Stimulated activated CD4-positive, alpha-beta T cell treated with anti-CD3 and anti-CD28 coated beads, Interleukin-15, amount 100 ng/mL, for 24 hours (primary cell): Measurements from ENCODE around the gene ALDH1A3.

Experiments
- DNase-seq: peaks from one replicate; pipeline ENCODE4 v3.0.0-alpha.2; 2020

Gene ALDH1A3

GRCh38 chr15:100902436-100903167, 23.0 kb downstream of the ALDH1A3 start:
- DNase-seq: no peak

DNA sequence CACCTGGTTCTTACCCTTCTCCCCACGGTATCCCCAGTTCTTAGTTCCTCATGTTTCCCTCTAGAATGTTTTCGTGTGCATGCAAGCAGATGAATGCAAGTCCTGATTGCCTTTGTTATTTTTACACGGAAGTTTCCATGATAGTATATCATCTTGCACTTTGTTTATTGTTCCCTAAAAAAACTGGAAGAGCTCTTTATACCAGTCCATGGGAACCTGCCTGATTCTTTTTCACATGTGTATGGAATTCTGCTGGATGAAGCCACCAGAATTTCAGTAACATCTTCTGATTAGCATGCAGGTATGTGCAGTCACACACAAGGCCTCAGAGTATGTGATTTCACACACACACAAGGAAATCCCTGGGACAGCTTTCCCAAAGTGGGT, 23.5 kb downstream of the ALDH1A3 start:
- DNase-seq: no peak

DNA sequence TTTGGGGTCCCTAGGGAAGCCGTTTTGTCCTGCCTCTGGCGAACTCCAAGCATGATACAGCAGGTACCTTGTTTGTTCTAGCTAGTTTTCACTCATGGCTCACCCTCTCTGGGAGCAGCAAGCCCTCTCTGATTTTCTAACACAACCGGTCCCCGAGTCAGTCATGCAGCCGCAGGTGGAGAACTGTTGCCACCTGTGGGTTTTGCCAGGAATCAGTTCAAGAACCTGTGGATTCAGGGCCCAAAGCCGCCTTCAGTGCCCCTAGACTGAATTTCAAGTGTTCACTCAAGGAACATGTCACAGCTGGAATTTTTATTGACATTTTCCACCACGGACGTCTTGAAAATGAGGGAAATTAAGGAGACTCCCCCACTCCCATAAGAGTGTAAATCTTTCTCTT, 26.2 kb downstream of the ALDH1A3 start:
- DNase-seq: no peak

GRCh38 chr15:100908466-100908865, 28.8 kb downstream of the ALDH1A3 start:
- DNase-seq: no peak

GRCh38 chr15:100909565-100909964, 29.9 kb downstream of the ALDH1A3 start:
- no peak for DNase-seq

DNA sequence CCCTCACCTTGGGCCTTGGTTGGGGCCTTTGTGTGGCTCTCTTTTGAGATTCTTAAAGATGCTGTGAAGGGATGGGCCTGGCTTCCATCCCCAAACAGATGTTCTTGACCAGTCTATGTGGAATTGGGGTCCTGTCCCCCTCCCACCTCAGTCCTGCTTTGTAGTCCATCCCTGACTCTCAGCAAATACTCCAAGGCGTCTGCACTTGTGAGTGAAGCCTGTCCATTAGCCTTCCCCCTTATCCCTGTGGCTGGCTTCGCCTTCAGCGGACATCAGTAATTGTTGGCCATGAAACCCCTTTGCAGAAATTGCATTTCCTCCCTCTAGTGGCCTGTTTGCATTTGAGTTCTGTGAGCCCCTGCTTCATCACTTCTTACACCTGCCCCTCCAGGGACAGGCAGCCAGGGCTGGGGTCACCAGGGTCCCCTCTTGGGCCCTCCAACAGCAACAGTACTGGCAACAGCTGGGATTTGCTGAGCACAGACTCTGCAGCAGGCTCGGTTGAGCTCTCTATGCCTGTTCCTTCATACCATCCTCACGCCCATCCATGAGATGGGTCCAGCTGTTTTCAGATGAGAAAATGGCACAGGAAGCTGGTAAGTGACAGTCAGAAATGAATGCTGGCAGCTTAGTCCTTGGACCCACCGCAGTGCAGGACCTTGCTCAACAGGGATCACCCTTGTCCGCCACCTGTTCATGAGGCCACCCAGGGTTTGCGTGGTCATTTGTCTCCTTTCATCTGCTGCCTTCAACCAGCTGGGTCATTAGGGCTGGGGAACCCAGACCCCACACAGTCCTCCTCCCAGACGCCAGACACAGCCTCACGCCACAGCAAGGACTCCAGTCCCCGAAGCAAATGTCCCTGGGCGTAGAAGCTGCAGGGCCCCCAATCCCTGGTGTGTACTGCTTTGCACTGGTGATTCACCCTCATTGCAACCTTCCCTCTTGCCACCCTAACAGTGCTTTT, 30.6 kb downstream of the ALDH1A3 start:
- DNase-seq: no peak

- DNase-seq: no peak
Observed at GRCh38 chr15:100911086-100911485, 31.5 kb downstream of the ALDH1A3 start.

GRCh38 chr15:100913961-100914360, 34.3 kb downstream of the ALDH1A3 start:
- DNase-seq: no peak

DNA sequence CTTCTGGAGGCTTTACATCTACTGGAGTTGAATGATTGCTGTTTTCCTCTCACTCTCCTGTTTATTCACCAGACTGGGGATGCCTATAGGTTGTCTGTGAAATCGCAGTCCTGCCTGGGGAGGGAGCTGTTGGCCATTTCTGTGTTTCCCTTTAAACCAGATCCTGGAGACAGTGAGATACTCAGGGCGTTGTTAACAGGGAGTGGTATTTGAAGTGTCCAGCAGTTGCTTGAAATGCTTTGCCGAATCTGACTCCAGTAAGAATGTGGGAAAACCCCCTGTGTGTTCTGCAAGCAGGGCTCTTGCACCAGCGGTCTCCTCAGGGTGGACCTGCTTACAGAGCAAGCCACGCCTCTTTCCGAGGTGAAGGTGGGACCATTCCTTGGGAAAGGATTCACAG, 35.2 kb downstream of the ALDH1A3 start:
- no peak for DNase-seq

- DNase-seq: peak; percentile 86
Observed at GRCh38 chr15:100918034-100918689, 38.5 kb downstream of the ALDH1A3 start.

DNA sequence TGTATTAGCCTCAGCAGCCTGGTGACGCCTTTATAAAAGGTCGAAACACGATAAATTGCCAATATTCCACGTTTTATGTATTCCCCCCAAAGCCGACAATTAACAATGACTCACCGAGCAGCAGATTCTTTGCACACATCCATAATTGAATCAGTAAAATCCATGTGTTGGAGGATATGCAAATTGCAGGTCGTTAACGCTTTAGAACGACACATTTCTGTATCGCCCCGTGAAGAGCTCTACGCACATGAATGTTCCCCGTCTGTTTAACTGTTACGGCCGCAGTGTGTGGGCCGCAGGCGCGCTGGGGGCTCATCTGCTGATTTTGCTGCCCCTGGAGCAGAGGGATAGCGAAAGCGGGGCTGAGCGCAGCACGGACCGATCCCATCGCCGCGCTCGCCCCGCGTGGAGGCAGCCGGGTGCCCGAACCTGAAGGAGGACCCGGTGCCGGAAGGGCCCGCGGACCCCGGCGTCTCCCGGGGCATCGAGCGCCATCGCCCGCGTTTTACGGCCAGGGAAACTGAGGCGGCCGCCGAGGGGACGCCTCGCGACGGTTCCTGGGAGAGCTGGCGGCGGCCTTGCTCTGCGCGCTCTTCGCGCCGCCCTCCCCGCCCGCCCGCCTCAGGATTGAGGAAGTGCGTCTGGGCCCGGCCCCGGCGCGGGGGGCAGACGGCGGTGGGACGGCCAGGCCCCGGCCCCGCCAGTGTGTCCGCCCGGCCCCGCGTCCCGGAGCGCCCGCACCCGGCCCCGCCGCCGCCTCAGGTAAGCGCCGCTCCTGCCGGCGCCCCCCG, 39.3 kb downstream of the ALDH1A3 start, which contains the start of gene LRRK1:
TSS of gene LRRK1 (plus strand) at position 668 of the 791 bp plus-strand sequence. CDS start 5,276 bp downstream, outside the sequence.
- peak; percentile 40 for DNase-seq

GRCh38 chr15:100919481-100920405, 40.1 kb downstream of the ALDH1A3 start:
- peak; percentile 42 for DNase-seq

DNA sequence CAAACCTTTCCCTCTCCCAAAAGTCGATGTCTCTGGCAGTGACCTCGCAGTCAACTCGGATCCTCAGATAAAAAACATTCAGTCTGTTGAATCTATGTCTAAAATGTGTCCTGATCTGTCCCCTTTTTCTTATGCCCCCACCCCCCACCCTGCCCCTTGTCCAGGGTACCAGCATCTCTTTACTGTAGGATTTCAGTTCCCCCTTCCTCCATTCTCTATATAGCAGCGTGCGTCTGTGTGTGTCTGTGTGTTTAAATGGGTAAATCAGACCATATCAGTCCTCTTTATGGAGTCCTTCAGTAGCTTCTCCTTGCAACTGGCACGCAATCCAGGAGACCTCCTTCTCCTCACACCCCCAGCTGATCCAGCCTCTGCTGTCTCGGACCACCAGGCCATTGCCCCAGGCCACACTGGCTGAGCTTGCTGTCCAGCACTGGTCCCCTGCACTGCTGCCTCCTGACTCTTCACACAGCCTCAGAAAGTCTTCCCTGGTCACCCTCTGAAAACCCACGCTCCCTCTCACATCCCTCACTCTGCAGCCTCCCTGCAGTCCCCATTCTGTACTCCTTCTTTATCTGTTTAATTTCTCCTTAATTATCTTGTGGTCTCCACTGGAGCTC, 41.0 kb downstream of the ALDH1A3 start:
- DNase-seq: no peak

DNA sequence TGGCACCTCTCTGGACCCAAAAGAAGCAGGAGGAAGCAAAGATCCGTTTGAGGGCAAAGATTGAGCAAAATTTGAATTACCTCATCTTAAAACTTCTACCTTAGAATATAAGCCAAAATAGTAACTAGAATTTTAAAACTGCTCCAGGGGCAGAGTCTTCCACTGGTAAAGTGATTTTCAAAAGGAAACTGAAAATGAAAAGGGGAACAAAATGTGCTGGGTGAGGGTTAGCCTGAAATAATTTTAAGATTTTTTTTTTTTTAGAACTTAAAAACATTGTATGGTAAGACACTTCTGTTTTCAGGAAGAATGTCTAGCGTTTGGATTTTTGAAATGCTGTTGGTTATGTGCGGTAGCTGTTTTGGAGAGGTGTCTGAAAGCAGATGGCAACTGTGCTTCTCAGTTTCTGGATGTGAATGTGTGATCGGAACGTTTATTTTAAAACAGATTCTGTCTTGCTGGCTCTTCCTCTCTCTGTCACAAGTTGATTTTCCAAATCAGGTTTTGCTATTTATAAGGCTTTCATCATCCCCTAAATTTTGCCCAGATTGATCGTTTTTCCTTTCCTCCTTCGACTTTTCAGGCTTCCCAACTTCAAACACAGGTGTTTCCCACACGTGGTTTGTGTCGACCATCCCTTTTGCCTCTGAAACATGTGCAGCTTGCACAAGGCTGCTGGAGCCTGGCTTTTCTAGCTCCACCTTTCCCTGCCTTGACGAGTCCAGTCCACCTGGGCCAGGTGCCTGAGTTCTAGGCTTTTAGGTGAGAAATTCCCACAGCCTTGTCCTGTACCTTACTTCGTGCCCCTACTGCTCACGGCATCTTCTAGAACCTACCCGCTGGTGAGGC, 42.8 kb downstream of the ALDH1A3 start:
- no peak for DNase-seq

- DNase-seq: no peak
Observed at GRCh38 chr15:100923076-100923475, 43.4 kb downstream of the ALDH1A3 start.

DNA sequence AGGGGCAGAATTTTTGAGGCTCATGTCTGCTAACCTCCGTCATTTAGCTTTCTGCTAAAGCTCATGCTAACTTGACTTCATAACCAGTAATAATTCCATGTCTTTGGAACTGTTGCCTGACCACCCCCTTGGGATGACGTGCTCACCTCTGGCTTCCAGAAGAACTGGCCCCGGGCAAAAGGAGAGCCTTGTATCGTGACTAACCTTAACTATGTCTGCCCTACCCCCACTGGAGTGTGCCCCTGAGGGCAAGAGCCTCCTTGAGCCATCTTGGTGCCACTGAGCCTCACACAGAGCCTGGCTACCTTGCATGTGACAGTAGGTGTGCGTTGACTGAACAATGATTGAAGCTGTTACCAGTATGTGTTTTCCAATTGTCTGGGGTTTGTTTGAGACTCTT, 44.3 kb downstream of the ALDH1A3 start:
- DNase-seq: no peak

GRCh38 chr15:100924436-100924835, 44.8 kb downstream of the ALDH1A3 start:
- DNase-seq: no peak

DNA sequence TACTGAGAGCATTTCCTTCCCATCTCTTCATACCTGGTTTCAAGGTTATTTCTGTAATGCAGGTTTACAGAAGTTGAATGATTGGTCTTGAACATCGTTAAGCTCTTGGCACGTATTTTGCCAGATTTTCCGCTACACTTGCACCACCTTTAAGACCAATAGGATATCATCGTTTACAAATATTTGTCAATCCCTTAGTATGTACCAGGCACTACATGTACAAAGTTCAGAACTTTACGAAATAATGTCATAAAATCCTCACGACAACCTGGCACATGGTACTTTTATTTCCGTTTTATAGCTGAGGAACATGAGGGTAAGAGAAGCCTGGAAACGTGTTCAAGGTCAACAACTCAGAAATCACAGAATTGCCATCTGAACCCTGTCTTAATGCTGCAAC, 45.8 kb downstream of the ALDH1A3 start:
- no peak for DNase-seq

DNA sequence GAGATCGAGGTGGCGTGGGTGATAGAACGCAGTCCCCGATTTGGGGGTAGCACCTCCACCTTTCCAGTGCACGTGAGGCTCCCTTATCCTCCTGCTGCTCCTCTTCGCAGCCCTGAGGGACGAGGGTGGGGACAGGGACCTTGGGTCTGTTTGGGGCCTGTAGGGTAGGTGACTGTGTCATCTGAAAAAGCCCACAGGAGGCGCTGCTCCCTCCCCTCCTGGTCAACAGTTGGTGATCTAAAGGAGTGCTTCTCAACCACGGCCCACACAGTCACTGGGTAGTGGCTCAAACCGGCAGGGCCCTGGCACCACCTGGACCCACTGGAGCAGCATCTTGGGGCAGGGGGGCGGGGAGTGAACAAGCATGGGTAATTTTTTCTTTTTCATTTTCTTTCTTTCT, 46.6 kb downstream of the ALDH1A3 start:
- DNase-seq: no peak
